IMR-90 (cell line): Measurements from ENCODE around the gene BRIP1. TPM values are rescaled to one million over a fixed set of nuclear protein-coding genes. Genes with fewer than 3 reads are reported as not detected.

ENCODE experiments used
- ATAC-seq: fragments of 200-7000 bp; cut with Tn5 transposase; 2 replicates; pipeline ENCODE4 v1.9.1; 2020; ENCODE audit warnings: low read depth, mild to moderate bottlenecking, moderate library complexity
- BruUV-seq: library from RNA; stranded (reverse); fragments of 400-500 nt; replicated peaks from 2 replicates; lab custom pipeline; 2021; lab: Mats Ljungman, UMichigan
- CTCF ChIA-PET: fragments of 300-600 bp; formaldehyde crosslinking; extraction: SDS; loops from one replicate; lab custom pipeline; 2021; ENCODE audit warnings: antibody characterized with exemption; lab: Yijun Ruan, JAX
- POLR2A ChIA-PET: fragments of 300-600 bp; sonication (Branson Sonifier 250); formaldehyde crosslinking; loops from one replicate; lab custom pipeline; 2022; ENCODE audit warnings: antibody characterized with exemption; ENCODE audit not compliant: unreplicated experiment; lab: Charles Lee
- DNase-seq: peaks from one replicate; pipeline ENCODE4 v3.0.0; 2013
- H2AFZ ChIP-seq: replicated peaks from 2 replicates; pipeline ENCODE3; 2013; ENCODE audit warnings: low read length, mild to moderate bottlenecking; ENCODE audit not compliant: poor library complexity
- H2AK5ac ChIP-seq: 2 replicates; pipeline ENCODE4 v1.6.1; 2013; ENCODE audit warnings: low read depth, low read length, inconsistent platforms
- H2AK9ac ChIP-seq: replicated peaks from 2 replicates; pipeline ENCODE3; 2013; ENCODE audit warnings: mild to moderate bottlenecking, low read depth, low read length, moderate library complexity; ENCODE audit not compliant: poor library complexity
- H2BK120ac ChIP-seq: 2 replicates; pipeline ENCODE4 v1.6.1; 2013; ENCODE audit warnings: low read depth, low read length, inconsistent platforms
- H2BK15ac ChIP-seq: 3 replicates; pipeline ENCODE4 v1.6.1; 2013; ENCODE audit warnings: low read depth, low read length, inconsistent platforms
- H2BK20ac ChIP-seq: 2 replicates; pipeline ENCODE4 v1.6.1; 2013; ENCODE audit warnings: low read depth, mild to moderate bottlenecking, inconsistent platforms, low read length, moderate library complexity
- H2BK5ac ChIP-seq: 2 replicates; pipeline ENCODE4 v1.6.1; 2013; ENCODE audit warnings: mild to moderate bottlenecking, low read depth, low read length, inconsistent platforms; ENCODE audit not compliant: poor library complexity, severe bottlenecking
- H3K14ac ChIP-seq: replicated peaks from 2 replicates; pipeline ENCODE4 v1.6.1; 2013; ENCODE audit warnings: low read depth, low read length, inconsistent platforms
- H3K18ac ChIP-seq: 2 replicates; pipeline ENCODE4 v1.6.1; 2013; ENCODE audit warnings: low read depth, low read length, control low read depth
- H3K23ac ChIP-seq: 2 replicates; pipeline ENCODE4 v1.6.1; 2013; ENCODE audit warnings: low read depth, low read length, inconsistent platforms
- H3K27ac ChIP-seq: 2 replicates; pipeline ENCODE4 v1.5.1; 2013; ENCODE audit warnings: mild to moderate bottlenecking, control low read depth, low read length; ENCODE audit not compliant: insufficient read depth
- H3K27me3 ChIP-seq: 2 replicates; pipeline ENCODE4 v1.6.1; 2013; ENCODE audit warnings: low read length; ENCODE audit not compliant: control insufficient read depth, insufficient read depth
- H3K36me3 ChIP-seq: 2 replicates; pipeline ENCODE4 v1.6.1; 2013; ENCODE audit warnings: low read length, mixed read lengths; ENCODE audit not compliant: control insufficient read depth, insufficient read depth
- H3K4ac ChIP-seq: 2 replicates; pipeline ENCODE4 v1.6.1; 2013; ENCODE audit warnings: low read depth, low read length, inconsistent platforms
- H3K4me1 ChIP-seq: 2 replicates; pipeline ENCODE4 v1.6.1; 2013; ENCODE audit warnings: low read length, mixed read lengths; ENCODE audit not compliant: control insufficient read depth, insufficient read depth
- H3K4me2 ChIP-seq: 2 replicates; pipeline ENCODE4 v1.6.1; 2013; ENCODE audit warnings: low read depth, mild to moderate bottlenecking, control low read depth, low read length, moderate library complexity
- H3K4me3 ChIP-seq: 2 replicates; pipeline ENCODE4 v1.5.1; 2013; ENCODE audit warnings: low read depth, mild to moderate bottlenecking, control low read depth, low read length, moderate library complexity; ENCODE audit not compliant: insufficient read depth
- H3K56ac ChIP-seq: 2 replicates; pipeline ENCODE4 v1.6.1; 2013; ENCODE audit warnings: low read length, inconsistent platforms; ENCODE audit not compliant: insufficient read depth; ENCODE audit errors: extremely low read depth
- H3K79me1 ChIP-seq, 2 experiments: 2 replicates each; pipeline ENCODE4 v1.6.1; 2013; ENCODE audit warnings: low read length in 2 of 2, inconsistent platforms in 1 of 2, low read depth in 1 of 2
- H3K9ac ChIP-seq: 2 replicates; pipeline ENCODE4 v1.6.1; 2013; ENCODE audit warnings: low read depth, low read length, control low read depth
- H3K9me1 ChIP-seq: 2 replicates; pipeline ENCODE4 v1.6.1; 2013; ENCODE audit warnings: low read length, inconsistent platforms; ENCODE audit not compliant: insufficient read depth
- H3K9me3 ChIP-seq: 2 replicates; pipeline ENCODE4 v1.6.1; 2013; ENCODE audit warnings: low read length; ENCODE audit not compliant: control insufficient read depth, insufficient read depth
- H4K20me1 ChIP-seq: 2 replicates; pipeline ENCODE4 v1.6.1; 2013; ENCODE audit warnings: low read length, inconsistent platforms; ENCODE audit not compliant: insufficient read depth
- H4K5ac ChIP-seq: 2 replicates; pipeline ENCODE4 v1.6.1; 2013; ENCODE audit warnings: mild to moderate bottlenecking, low read depth, low read length, control low read depth
- H4K8ac ChIP-seq, 2 experiments: 2 replicates each; pipeline ENCODE4 v1.6.1; 2013; ENCODE audit warnings: low read depth in 2 of 2, low read length in 2 of 2, control low read depth in 1 of 2, inconsistent platforms in 1 of 2
- H4K91ac ChIP-seq: 2 replicates; pipeline ENCODE4 v1.6.1; 2013; ENCODE audit warnings: low read depth, low read length, inconsistent platforms; ENCODE audit not compliant: insufficient read depth
- BHLHE40 ChIP-seq: fragments of 150-350 bp; IDR thresholded peaks from 2 replicates; pipeline ENCODE4 v1.6.1; 2016; ENCODE audit warnings: mild to moderate bottlenecking, low read depth, low read length
- CEBPB ChIP-seq: IDR thresholded peaks from 2 replicates; pipeline ENCODE4 v1.6.1; 2012; ENCODE audit warnings: low read depth, low read length, improper control_type of control experiment
- CHD1 ChIP-seq: IDR thresholded peaks from 2 replicates; pipeline ENCODE4 v1.6.1; 2012; ENCODE audit warnings: low read depth, low read length, improper control_type of control experiment
- FOS ChIP-seq: fragments of 150-350 bp; IDR thresholded peaks from 2 replicates; pipeline ENCODE4 v1.6.1; 2016; ENCODE audit warnings: low read depth, low read length
- MAFK ChIP-seq: IDR thresholded peaks from 2 replicates; pipeline ENCODE4 v1.6.1; 2012; ENCODE audit warnings: low read depth, low read length, improper control_type of control experiment
- MXI1 ChIP-seq: IDR thresholded peaks from 2 replicates; pipeline ENCODE4 v1.6.1; 2012; ENCODE audit warnings: low read depth, mild to moderate bottlenecking, low read length, moderate library complexity, borderline replicate concordance
- NFE2L2 ChIP-seq: fragments of 150-350 bp; IDR thresholded peaks from 2 replicates; pipeline ENCODE4 v1.6.1; 2016; ENCODE audit warnings: low read depth, mild to moderate bottlenecking, low read length
- POLR2A ChIP-seq: IDR thresholded peaks from 2 replicates; pipeline ENCODE4 v1.6.1; 2012; ENCODE audit warnings: mild to moderate bottlenecking, low read depth, low read length
- RAD21 ChIP-seq: IDR thresholded peaks from 2 replicates; pipeline ENCODE4 v1.6.1; 2012; ENCODE audit warnings: low read length, improper control_type of control experiment
- RCOR1 ChIP-seq: IDR thresholded peaks from 2 replicates; pipeline ENCODE4 v1.6.1; 2012; ENCODE audit warnings: mild to moderate bottlenecking, low read length, improper control_type of control experiment; ENCODE audit not compliant: insufficient replicate concordance
- SMC3 ChIP-seq: fragments of 150-350 bp; IDR thresholded peaks from 2 replicates; pipeline ENCODE4 v1.6.1; 2016; ENCODE audit warnings: low read depth, mild to moderate bottlenecking, antibody characterized with exemption, low read length, moderate library complexity
- WGBS, 2 experiments: methylation state at CpG; one replicate each; pipeline versions ENCODE4 v1.1.5 to v1.1.7; 2013; ENCODE audit warnings: missing lambda C conversion rate in 2 of 2; ENCODE audit not compliant: insufficient read length in 1 of 2; ENCODE audit errors: extremely low coverage in 2 of 2; 5-methylcytosine and 5-hydroxymethylcytosine counted together
- dilution Hi-C: fragments of 300-500 bp; cut with HindIII; formaldehyde crosslinking; loops from one replicate; pipeline ENCODE4 v1.14.3; 2018; ENCODE audit warnings: low sequenced_read_pairs; ENCODE audit not compliant: unreplicated experiment
- in situ Hi-C: fragments of 300-500 bp; cut with MboI; formaldehyde crosslinking; loops from 3 replicates; pipeline ENCODE4 v1.14.3; 2019; ENCODE audit warnings: low sequenced_read_pairs, inconsistent platforms, mixed read lengths
- intact Hi-C: fragments of 100-400 bp; cut with micrococcal nuclease; formaldehyde crosslinking; loops from 2 replicates; pipeline ENCODE4 v1.10.0; 2022
- polyA plus RNA-seq, 3 experiments: library from polyadenylated mRNA; depleted of rRNA; stranded (reverse); fragments of >200 nt; gene quantifications; 2 replicates each; pipeline ENCODE4 v1.2.3, GENCODE V29; 2012; ENCODE audit warnings: low replicate concordance in 1 of 3
- total RNA-seq: library from RNA; depleted of rRNA; stranded (reverse); fragments of >200 nt; gene quantifications from 2 replicates; pipeline ENCODE4 v1.2.3, GENCODE V29; 2012
- TF ChIP-seq, protein P1 (sequence below): fragments of 150-350 bp; IDR thresholded peaks from 2 replicates; pipeline ENCODE4 v1.6.1; 2016; ENCODE audit warnings: low read depth, mild to moderate bottlenecking, low read length, moderate library complexity, borderline replicate concordance

BRIP1 gene
- total and polyA plus RNA-seq, 2 of the 4 experiments (the other 2 are of a cell fraction): 6.1 to 19.7 TPM

DNA sequence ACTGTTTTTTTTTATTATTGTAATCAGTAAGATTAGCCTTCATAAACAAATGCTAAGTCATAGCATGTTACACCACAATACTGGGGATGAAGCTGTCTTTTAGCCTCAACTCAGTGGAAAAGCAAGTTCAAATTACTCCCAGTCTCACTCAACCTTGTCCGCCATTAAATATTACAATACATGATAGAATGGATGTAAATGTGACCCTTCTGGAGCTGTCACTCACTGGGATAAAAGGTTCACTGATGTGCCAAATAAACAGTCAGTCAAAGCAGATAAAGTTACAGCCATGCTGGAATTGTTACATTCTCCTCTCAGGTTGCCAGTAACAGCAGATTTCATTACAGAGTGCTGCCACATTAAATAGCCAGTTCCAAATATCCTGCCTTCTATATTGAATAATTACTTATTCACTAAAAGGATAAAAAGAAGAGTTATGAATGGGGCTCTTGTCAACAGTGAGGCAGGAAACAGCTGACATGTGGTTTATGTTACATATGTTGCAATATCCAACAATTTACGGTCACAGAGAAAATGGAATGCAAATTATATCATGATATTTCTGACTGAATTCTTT is 53.4 kb downstream of the BRIP1 start:
- H3K36me3 ChIP-seq: no peaks in the 10 kb centered on the region
- peak; percentile 63 for ATAC-seq
- peaks cover 3 to 15% of the 10 kb centered on the region in 2 experiments; a peak in 2 of 4 replicates for H3K79me1 ChIP-seq
- H3K56ac ChIP-seq: peak overlapping the region; percentile 73
- H3K9ac ChIP-seq: no peak overlapping the region; the same call in 1 of the 2 replicates
- ChIA-PET POLR2A (no interaction called here), CTCF (no interaction called here)
- H2BK15ac ChIP-seq: peak overlapping the region; percentile 75; the same call in 1 of the 3 replicates
- H4K20me1 ChIP-seq: no peaks in the 10 kb centered on the region
- no peak overlapping the region for H3K4me3 ChIP-seq
- peak overlapping the region; percentile 96 for H2BK20ac ChIP-seq
- intact Hi-C loops: no loop called here
- H3K18ac ChIP-seq: peak overlapping the region; percentile 97
- peak overlapping the region; percentile 39; the same call in 1 of the 2 replicates for H3K27ac ChIP-seq
- peak; percentile 70 for DNase-seq
- peak overlapping the region; percentile 99 for H2BK5ac ChIP-seq
- dilution Hi-C loops: no loop called here
- no CpG with 5 or more reads among the region's 2 CpGs for WGBS, 2 experiments
- H2AK5ac ChIP-seq: peak overlapping the region; percentile 47; the same call in 1 of the 2 replicates
- peak overlapping the region; percentile 95 for H3K23ac ChIP-seq
- peak overlapping the region; percentile 84 for H3K14ac ChIP-seq
- no peaks in the 10 kb centered on the region for H3K27me3 ChIP-seq
- in situ Hi-C loops: no loop called here
- peak overlapping the region; percentile 92 for H2BK120ac ChIP-seq
- peak overlapping the region; percentile 94; the same call in 1 of the 2 replicates for H3K4me2 ChIP-seq
- no TSS peak for BruUV-seq
- peaks cover 3% of the 10 kb centered on the region; the same call in 1 of the 2 replicates for H3K9me1 ChIP-seq
- TF ChIP-seq RCOR1 (no peak), CHD1 (no peak), FOS (no peak), BHLHE40 (no peak), MXI1 (no peak), CEBPB (peak; percentile 96), POLR2A (no peak), SMC3 (no peak), RAD21 (no peak), MAFK (peak; percentile 34), NFE2L2 (peak; percentile 17; the same call in 1 of the 2 replicates)
- TF ChIP-seq, protein P1, sequence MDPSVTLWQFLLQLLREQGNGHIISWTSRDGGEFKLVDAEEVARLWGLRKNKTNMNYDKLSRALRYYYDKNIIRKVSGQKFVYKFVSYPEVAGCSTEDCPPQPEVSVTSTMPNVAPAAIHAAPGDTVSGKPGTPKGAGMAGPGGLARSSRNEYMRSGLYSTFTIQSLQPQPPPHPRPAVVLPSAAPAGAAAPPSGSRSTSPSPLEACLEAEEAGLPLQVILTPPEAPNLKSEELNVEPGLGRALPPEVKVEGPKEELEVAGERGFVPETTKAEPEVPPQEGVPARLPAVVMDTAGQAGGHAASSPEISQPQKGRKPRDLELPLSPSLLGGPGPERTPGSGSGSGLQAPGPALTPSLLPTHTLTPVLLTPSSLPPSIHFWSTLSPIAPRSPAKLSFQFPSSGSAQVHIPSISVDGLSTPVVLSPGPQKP: no peak
- H2AFZ ChIP-seq: no peak overlapping the region
- peak overlapping the region; percentile 90; the same call in 1 of the 2 replicates for H4K5ac ChIP-seq
- H4K91ac ChIP-seq: peak overlapping the region; percentile 59; the same call in 1 of the 2 replicates
- peak overlapping the region; percentile 80 for H2AK9ac ChIP-seq
- H3K9me3 ChIP-seq: no peaks in the 10 kb centered on the region
- H3K4me1 ChIP-seq: peaks cover 6% of the 10 kb centered on the region; the same call in 1 of the 2 replicates
- peak overlapping the region in 1 of 2 experiments; percentile 89; a peak in 2 of 4 replicates for H4K8ac ChIP-seq
- H3K4ac ChIP-seq: peak overlapping the region; percentile 81; the same call in 1 of the 2 replicates
